HepG2 (cell line): ENCODE results near the gene PYCR2. TPM values are rescaled to one million over a fixed set of nuclear protein-coding genes. Genes with fewer than 3 reads are reported as not detected.

Experiments
- ATAC-seq: fragments of 200-7000 bp; cut with Tn5 transposase; 3 replicates; pipeline ENCODE4 v1.9.1; 2020; ENCODE audit warnings: mild to moderate bottlenecking, moderate library complexity
- BruUV-seq: library from RNA; stranded (reverse); fragments of 400-500 nt; replicated peaks from 2 replicates; lab custom pipeline; 2021; lab: Mats Ljungman, UMichigan
- CTCF ChIA-PET: fragments of 300-600 bp; formaldehyde crosslinking; extraction: SDS; loops from one replicate; lab custom pipeline; 2021; ENCODE audit warnings: low total read pairs, inconsistent platforms, low intra/inter-chr PET ratio; lab: Yijun Ruan, JAX
- POLR2A ChIA-PET: fragments of 350-600 bp; sonication (Branson Sonifier 250); formaldehyde crosslinking; loops from one replicate; lab custom pipeline; 2020; ENCODE audit warnings: antibody characterized with exemption, inconsistent platforms; lab: Yijun Ruan, JAX
- DNase-seq: peaks from one replicate; pipeline ENCODE4 v3.0.0-alpha.2; 2015; ENCODE audit warnings: low spot score
- FAIRE-seq: peaks from 3 replicates; lab custom pipeline; 2011; peaks lifted over from hg19 to GRCh38; lab: Jason Lieb, UNC
- H2AFZ ChIP-seq: one replicate; pipeline ENCODE4 v1.6.1; 2011; ENCODE audit warnings: low read length, inconsistent platforms
- H3K27ac ChIP-seq: fragments of 300-600 bp; 3 replicates; pipeline ENCODE4 v1.8.0; 2011; ENCODE audit warnings: mixed run types, mild to moderate bottlenecking, mixed read lengths, low read length, inconsistent platforms; ENCODE audit not compliant: insufficient read depth; ENCODE audit errors: extremely low read length
- H3K27me3 ChIP-seq, 2 experiments: fragments of 200-600 bp in 1 of 2; 2 replicates in 1 of 2; 3 replicates in 1 of 2; pipeline versions ENCODE4 v1.6.0 to v1.8.0; 2011; ENCODE audit warnings: low read length in 2 of 2, mild to moderate bottlenecking in 2 of 2, moderate library complexity in 2 of 2, inconsistent platforms in 1 of 2; ENCODE audit not compliant: insufficient read depth in 2 of 2, control insufficient read depth in 1 of 2
- H3K36me3 ChIP-seq, 2 experiments: fragments of 200-600 bp in 1 of 2; replicated peaks in 1 of 2; 2 replicates in 1 of 2; 3 replicates in 1 of 2; pipeline versions ENCODE4 v1.5.1 to v1.8.0; 2011; ENCODE audit warnings: low read length in 2 of 2, inconsistent platforms in 1 of 2; ENCODE audit not compliant: insufficient read depth in 2 of 2, control insufficient read depth in 1 of 2
- H3K4me1 ChIP-seq: 2 replicates; pipeline ENCODE4 v1.5.1; 2012; ENCODE audit warnings: low read length, inconsistent platforms; ENCODE audit not compliant: insufficient read depth
- H3K4me2 ChIP-seq: 2 replicates; pipeline ENCODE4 v1.6.0; 2011; ENCODE audit warnings: low read depth, low read length, inconsistent platforms
- H3K4me3 ChIP-seq, 3 experiments: fragments of 200-600 bp in 1 of 3; sonication (generic), shearing (Covaris generic) in 1 of 3; replicated peaks in 1 of 3; 2 replicates each; pipeline ENCODE4 v1.5.1; 2011 to 2016; ENCODE audit warnings: low read length in 3 of 3, inconsistent platforms in 2 of 3, low read depth in 2 of 3, mild to moderate bottlenecking in 2 of 3, control low read depth in 1 of 3, mixed read lengths in 1 of 3; ENCODE audit not compliant: insufficient read depth in 1 of 3
- H3K79me2 ChIP-seq: one replicate; pipeline ENCODE4 v1.6.1; 2011; ENCODE audit warnings: low read length, inconsistent platforms; ENCODE audit not compliant: insufficient read depth
- H3K9ac ChIP-seq: 2 replicates; pipeline ENCODE4 v1.6.0; 2011; ENCODE audit warnings: mild to moderate bottlenecking, low read depth, low read length, inconsistent platforms; ENCODE audit not compliant: insufficient read depth
- H3K9me3 ChIP-seq: 2 replicates; pipeline ENCODE4 v1.5.1; 2012; ENCODE audit warnings: mild to moderate bottlenecking, low read length
- H4K20me1 ChIP-seq: 2 replicates; pipeline ENCODE4 v1.6.0; 2011; ENCODE audit warnings: inconsistent platforms, mild to moderate bottlenecking, low read length, moderate library complexity; ENCODE audit not compliant: insufficient read depth
- E2F5 ChIP-seq: sonication (generic); formaldehyde crosslinking; conservative IDR thresholded peaks from 2 replicates; pipeline ENCODE4 v1.4.0; 2020; ENCODE audit warnings: missing genetic modification reagents
- FOXA1 ChIP-seq, 2 experiments: fragments of 450-650 bp in 1 of 2; sonication (generic) in 1 of 2; formaldehyde crosslinking in 1 of 2; IDR thresholded peaks; 2 replicates each; pipeline versions ENCODE4 v1.4.0 to v1.6.1; 2016 to 2020; ENCODE audit warnings: missing genetic modification reagents in 1 of 2
- FOXK2 ChIP-seq: fragments of 450-650 bp; IDR thresholded peaks from 2 replicates; pipeline ENCODE4 v1.6.1; 2016
- HNF4G ChIP-seq, 2 experiments: sonication (generic) in 1 of 2; formaldehyde crosslinking in 1 of 2; IDR thresholded peaks; 2 replicates each; pipeline versions ENCODE4 v1.4.0 to v1.6.1; 2011 to 2020; ENCODE audit warnings: borderline replicate concordance in 2 of 2, low read depth in 2 of 2, mild to moderate bottlenecking in 2 of 2, low read length in 1 of 2, missing genetic modification reagents in 1 of 2, moderate library complexity in 1 of 2
- KDM4B ChIP-seq: sonication (generic); formaldehyde crosslinking; IDR thresholded peaks from 2 replicates; pipeline ENCODE4 v1.4.0; 2020; ENCODE audit warnings: missing genetic modification reagents
- PCBP2 ChIP-seq: fragments of 200-400 bp; formaldehyde crosslinking; optimal IDR thresholded peaks from 2 replicates; pipeline ENCODE3; 2018; ENCODE audit warnings: low read length, low read depth; ENCODE audit not compliant: poor library complexity, severe bottlenecking
- SAFB2 ChIP-seq: sonication (generic); formaldehyde crosslinking; IDR thresholded peaks from 2 replicates; pipeline ENCODE4 v1.5.1; 2020; ENCODE audit warnings: missing genetic modification reagents, low read depth, mild to moderate bottlenecking, borderline replicate concordance
- TBX2 ChIP-seq: sonication (generic); formaldehyde crosslinking; IDR thresholded peaks from 2 replicates; pipeline ENCODE4 v1.5.0; 2020; ENCODE audit warnings: missing genetic modification reagents, mild to moderate bottlenecking, borderline replicate concordance
- ZMYM4 ChIP-seq: sonication (generic); formaldehyde crosslinking; IDR thresholded peaks from 2 replicates; pipeline ENCODE4 v1.8.1; 2023; ENCODE audit warnings: mild to moderate bottlenecking, missing genetic modification reagents
- ZNF256 ChIP-seq: sonication (generic); formaldehyde crosslinking; conservative IDR thresholded peaks from 2 replicates; pipeline ENCODE4 v1.4.0; 2020; ENCODE audit warnings: missing genetic modification reagents
- ZNF329 ChIP-seq: sonication (generic); formaldehyde crosslinking; IDR thresholded peaks from 2 replicates; pipeline ENCODE4 v1.9.0; 2021; ENCODE audit warnings: low read depth, mild to moderate bottlenecking, missing genetic modification reagents
- ZNF501 ChIP-seq: sonication (generic); formaldehyde crosslinking; IDR thresholded peaks from 2 replicates; pipeline ENCODE4 v1.5.1; 2020; ENCODE audit warnings: mild to moderate bottlenecking, moderate library complexity, missing genetic modification reagents
- ZNF768 ChIP-seq: sonication (generic); formaldehyde crosslinking; IDR thresholded peaks from 2 replicates; pipeline ENCODE4 v1.4.0; 2020; ENCODE audit warnings: missing genetic modification reagents
- ZNF770 ChIP-seq: sonication (generic); formaldehyde crosslinking; IDR thresholded peaks from 2 replicates; pipeline ENCODE4 v1.5.0; 2020; ENCODE audit warnings: mild to moderate bottlenecking, missing genetic modification reagents
- ZNF792 ChIP-seq: IDR thresholded peaks from 2 replicates; pipeline ENCODE4 v1.6.1; 2016
- WGBS: methylation state at CpG from one replicate; pipeline ENCODE4 v1.1.6; 2017; ENCODE audit warnings: low lambda C conversion rate; 5-methylcytosine and 5-hydroxymethylcytosine counted together
- in situ Hi-C: cut with HindIII; loops from 2 replicates; pipeline ENCODE4 v1.10.0; 2017; ENCODE audit warnings: low pct_unique_long_range_greater_than_20kb; ENCODE audit not compliant: extremely low pct_ligation_motif_present
- intact Hi-C: fragments of 100-400 bp; cut with micrococcal nuclease; formaldehyde crosslinking; loops from one replicate; pipeline ENCODE4 v1.10.0; 2022; ENCODE audit not compliant: unreplicated experiment
- polyA plus RNA-seq, 8 experiments: library from polyadenylated mRNA; depleted of rRNA in 3 of 8; stranded (reverse) in 7 of 8; unstranded in 1 of 8; fragments of >200 nt; fragmentation: Illumina TruSeq in 4 of 8; extraction: Trizol in 4 of 8; gene quantifications; 2 replicates each; pipeline versions ENCODE4 v1.2.1 to v1.2.3, GENCODE V29; 2011 to 2016; ENCODE audit warnings: low read depth in 4 of 8, missing spikeins in 1 of 8, mixed read lengths in 1 of 8; ENCODE audit not compliant: insufficient read depth in 1 of 8
- total RNA-seq, 5 experiments: library from RNA; depleted of rRNA; stranded (reverse); fragments of >200 nt; fragmentation: Illumina TruSeq; extraction: Trizol; gene quantifications; 2 replicates each; pipeline ENCODE4 v1.2.3, GENCODE V29; 2016; ENCODE audit warnings: low read depth in 1 of 5

The PYCR2 gene
- total and polyA plus RNA-seq, 2 of the 13 experiments (the other 11 are each of a cell fraction or from before 2014, with no cell fraction given), result 47.2 to 47.8 TPM

- Histone ChIP-seq H2AFZ (no peak overlapping the region), H3K27me3 (peaks cover 4 to 26% of the 10 kb centered on the region in 2 experiments; a peak in 4 of 5 replicates), H3K4me3 (no peak overlapping the region), H3K9me3 (no peaks in the 10 kb centered on the region), H3K36me3 (no peaks in the 10 kb centered on the region), H4K20me1 (no peaks in the 10 kb centered on the region), H3K79me2 (no peaks in the 10 kb centered on the region), H3K4me2 (no peak overlapping the region), H3K27ac (no peak overlapping the region), H3K9ac (no peak overlapping the region), H3K4me1 (peaks cover 38% of the 10 kb centered on the region)
- ChIA-PET POLR2A (no interaction called here), CTCF (no interaction called here)
- FAIRE-seq (no peak), ATAC-seq (no peak), DNase-seq (no peak)
- intact Hi-C loops, result no loop called here
- no TSS peak for BruUV-seq
- in situ Hi-C loops, result no loop called here
- 24% methylated on average over 4 of the region's 4 CpGs for WGBS
- TF ChIP-seq ZNF770 (CRISPR knock-in tag) (peak; percentile 63; the same call in 1 of the 2 replicates), ZMYM4 (CRISPR knock-in tag) (no peak), ZNF768 (CRISPR knock-in tag) (no peak), ZNF329 (CRISPR knock-in tag) (no peak), PCBP2 (no peak)
These were observed 19.5 kb upstream of the PYCR2 start for GRCh38 chr1:225943582-225943981.

GRCh38 chr1:225942574-225942973 is 18.5 kb upstream of the PYCR2 start:
- CTCF ChIA-PET, result no interaction called here
- TF ChIP-seq ZNF501 (no peak), ZNF792 (CRISPR knock-in tag) (no peak), ZNF256 (no peak), FOXK2 (no peak), E2F5 (CRISPR knock-in tag) (no peak), TBX2 (no peak), SAFB2 (CRISPR knock-in tag) (no peak), HNF4G (IDR thresholded peaks at IDR 0.05; ENCODE audit: borderline replicate concordance, low read depth, low read length) (no peak), HNF4G (CRISPR knock-in tag; IDR thresholded peaks at IDR 0.05; ENCODE audit: borderline replicate concordance, low read depth) (no peak), KDM4B (CRISPR knock-in tag) (no peak), FOXA1 (IDR thresholded peaks at IDR 0.05) (no peak), FOXA1 (CRISPR knock-in tag; IDR thresholded peaks at IDR 0.05) (no peak)

More at GRCh38 chr1:225942574-225942973, 18.5 kb upstream of the PYCR2 start:
- peaks cover 42% of the 10 kb centered on the region for H3K4me1 ChIP-seq
- in situ Hi-C loops (no loop called here), intact Hi-C loops (no loop called here)
- H4K20me1 ChIP-seq, result no peaks in the 10 kb centered on the region
- BruUV-seq, result no TSS peak
- POLR2A ChIA-PET, result no interaction called here
- 26% methylated on average over 6 of the region's 7 CpGs for WGBS
- no peak for ATAC-seq
- no peak overlapping the region for H3K4me2 ChIP-seq
- H3K4me3 ChIP-seq, result no peak overlapping the region
- H3K36me3 ChIP-seq, result no peaks in the 10 kb centered on the region
- peaks cover 3 to 20% of the 10 kb centered on the region in 2 experiments; a peak in 4 of 5 replicates for H3K27me3 ChIP-seq
- H3K9me3 ChIP-seq, result no peaks in the 10 kb centered on the region
- FAIRE-seq, result no peak
- H3K79me2 ChIP-seq, result no peaks in the 10 kb centered on the region
- no peak overlapping the region for H2AFZ ChIP-seq
- no peak overlapping the region for H3K9ac ChIP-seq
- DNase-seq, result no peak
- no peak overlapping the region for H3K27ac ChIP-seq
